Endothelial cell of umbilical vein (primary cell): ENCODE results near the gene LILRA2. TPM values are rescaled to one million over a fixed set of nuclear protein-coding genes. Genes with fewer than 3 reads are reported as not detected.
"Not testable (repeated sequence)": the region's sequence is repeated elsewhere in the genome, so short reads cannot be mapped to it uniquely, and the experiment has no call there.

Experiments used
- BruUV-seq: library from RNA; stranded (reverse); fragments of 400-500 nt; replicated peaks from 2 replicates; lab custom pipeline; 2021; lab: Mats Ljungman, UMichigan
- CTCF ChIA-PET: fragments of 300-600, 350-600 bp; sonication (Branson Sonifier 250); formaldehyde crosslinking; loops from one replicate; lab custom pipeline; 2021; ENCODE audit warnings: antibody characterized with exemption, inconsistent platforms; lab: Charles Lee
- POLR2A ChIA-PET: fragments of 300-600, 350-600 bp; sonication (Branson Sonifier 250); formaldehyde crosslinking; loops from one replicate; lab custom pipeline; 2021; ENCODE audit warnings: antibody characterized with exemption, inconsistent platforms; lab: Charles Lee
- DNase-seq: peaks from one replicate; pipeline ENCODE4 v3.0.0-alpha.2; 2011; ENCODE audit warnings: low read depth, low spot score
- FAIRE-seq: peaks from 2 replicates; lab custom pipeline; 2011; peaks lifted over from hg19 to GRCh38; lab: Jason Lieb, UNC
- H2AFZ ChIP-seq: 2 replicates; pipeline ENCODE4 v1.6.0; 2012; ENCODE audit warnings: low read depth, low read length, control low read depth, inconsistent platforms
- H3K27ac ChIP-seq: 2 replicates; pipeline ENCODE4 v1.5.1; 2011; ENCODE audit warnings: low read depth, mild to moderate bottlenecking, control low read depth, low read length, moderate library complexity; ENCODE audit not compliant: insufficient read depth
- H3K27me3 ChIP-seq, 2 experiments: 2 replicates each; pipeline versions ENCODE4 v1.6.0 to v1.6.1; 2011; ENCODE audit warnings: low read length in 2 of 2, mixed read lengths in 1 of 2; ENCODE audit not compliant: control insufficient read depth in 2 of 2, insufficient read depth in 2 of 2
- H3K36me3 ChIP-seq, 2 experiments: 2 replicates in 1 of 2; 3 replicates in 1 of 2; pipeline ENCODE4 v1.5.1; 2011; ENCODE audit warnings: low read length in 2 of 2, mild to moderate bottlenecking in 1 of 2, moderate library complexity in 1 of 2; ENCODE audit not compliant: control insufficient read depth in 2 of 2, insufficient read depth in 2 of 2; ENCODE audit errors: extremely low read depth in 1 of 2
- H3K4me1 ChIP-seq: 3 replicates; pipeline ENCODE4 v1.5.1; 2011; ENCODE audit warnings: mild to moderate bottlenecking, low read length; ENCODE audit not compliant: control insufficient read depth, insufficient read depth; ENCODE audit errors: extremely low read depth
- H3K4me2 ChIP-seq: 2 replicates; pipeline ENCODE4 v1.6.1; 2011; ENCODE audit warnings: low read length, control low read depth, mixed read lengths; ENCODE audit not compliant: insufficient read depth
- H3K4me3 ChIP-seq, 3 experiments: fragments of 200-600 bp in 1 of 3; sonication (generic), shearing (Covaris generic) in 1 of 3; replicated peaks in 1 of 3; 2 replicates each; pipeline ENCODE4 v1.5.1; 2011 to 2016; ENCODE audit warnings: control low read depth in 3 of 3, low read length in 3 of 3, mild to moderate bottlenecking in 2 of 3, inconsistent platforms in 1 of 3, low read depth in 1 of 3, moderate library complexity in 1 of 3; ENCODE audit not compliant: insufficient read depth in 1 of 3
- H3K79me2 ChIP-seq: 2 replicates; pipeline ENCODE4 v1.6.0; 2012; ENCODE audit warnings: low read length, inconsistent platforms; ENCODE audit not compliant: control insufficient read depth, insufficient read depth
- H3K9ac ChIP-seq: replicated peaks from 2 replicates; pipeline ENCODE3; 2011; ENCODE audit warnings: low read length, control low read depth; ENCODE audit not compliant: insufficient read depth; ENCODE audit errors: extremely low read depth
- H3K9me1 ChIP-seq: replicated peaks from 3 replicates; pipeline ENCODE4 v1.6.0; 2011; ENCODE audit warnings: mild to moderate bottlenecking, low read length; ENCODE audit not compliant: control insufficient read depth, insufficient read depth; ENCODE audit errors: extremely low read depth
- H3K9me3 ChIP-seq: replicated peaks from 2 replicates; pipeline ENCODE4 v1.5.1; 2012; ENCODE audit warnings: low read length, inconsistent platforms; ENCODE audit not compliant: control insufficient read depth, insufficient read depth
- H4K20me1 ChIP-seq: replicated peaks from 2 replicates; pipeline ENCODE3; 2011; ENCODE audit warnings: mild to moderate bottlenecking, low read length; ENCODE audit not compliant: control insufficient read depth, insufficient read depth; ENCODE audit errors: extremely low read depth
- MYC ChIP-seq: IDR thresholded peaks from one replicate; pipeline ENCODE4 v1.6.1; 2011; ENCODE audit warnings: mild to moderate bottlenecking, low read depth, low read length
- dilution Hi-C: fragments of 300-500 bp; cut with MboI; formaldehyde crosslinking; loops from one replicate; pipeline ENCODE4 v1.15.0; 2019; ENCODE audit warnings: low sequenced_read_pairs; ENCODE audit not compliant: extremely low pct_ligation_motif_present
- intact Hi-C: fragments of 100-400 bp; cut with micrococcal nuclease; formaldehyde crosslinking; loops from one replicate; pipeline ENCODE4 v1.10.0; 2022
- polyA plus RNA-seq, 4 experiments: library from polyadenylated mRNA; depleted of rRNA in 3 of 4; stranded (reverse) in 3 of 4; unstranded in 1 of 4; fragments of >200 nt; gene quantifications; 2 replicates each; pipeline versions ENCODE4 v1.2.1 to v1.2.3, GENCODE V29; 2011 to 2012; ENCODE audit warnings: missing spikeins in 1 of 4
- total RNA-seq: library from RNA; stranded (reverse); gene quantifications from 2 replicates; pipeline ENCODE4 v1.2.3, GENCODE V29; 2021

LILRA2 gene
- total and polyA plus RNA-seq, 2 donors (not counting 3 experiments of a cell fraction or from before 2014, with no cell fraction given) = not detected

- H3K9ac ChIP-seq, H3K4me1 ChIP-seq, H3K36me3 ChIP-seq, H3K27ac ChIP-seq, BruUV-seq, H3K79me2 ChIP-seq, CTCF ChIA-PET, DNase-seq, H3K9me3 ChIP-seq, dilution Hi-C loops, H3K9me1 ChIP-seq, H3K4me3 ChIP-seq, H2AFZ ChIP-seq, H4K20me1 ChIP-seq, FAIRE-seq, POLR2A ChIA-PET, H3K4me2 ChIP-seq, H3K27me3 ChIP-seq: not testable (repeated sequence)
- intact Hi-C loops = loop anchor here (5.0 kb wide), 1 partner anchor 335 kb away; no protein-coding TSS in a partner anchor
Observed at GRCh38 chr19:54632517-54632916, 58.9 kb downstream of the LILRA2 start.

DNA sequence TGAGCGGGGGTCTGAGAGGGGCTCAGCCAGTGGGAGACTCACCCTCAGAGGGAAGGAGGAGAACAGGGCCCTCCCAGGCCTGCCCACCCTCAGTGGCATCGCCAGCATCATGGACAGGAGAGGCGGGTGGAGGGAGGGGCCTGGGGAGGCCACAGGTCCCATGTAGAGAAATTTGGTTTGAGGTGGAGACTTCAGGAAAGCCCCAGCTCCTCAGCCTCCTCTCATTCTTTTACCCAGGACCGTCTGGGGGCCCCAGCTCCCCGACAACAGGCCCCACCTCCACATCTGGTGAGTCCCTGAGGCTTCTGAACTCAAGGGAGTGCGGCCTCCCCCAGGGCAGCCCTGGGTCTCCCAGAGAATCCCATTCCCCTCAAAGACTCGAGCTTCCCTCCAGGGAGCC is 59.8 kb downstream of the LILRA2 start:
- intact Hi-C loops = loop anchor here (5.0 kb wide), 1 partner anchor 336 kb away; no protein-coding TSS in a partner anchor

DNA sequence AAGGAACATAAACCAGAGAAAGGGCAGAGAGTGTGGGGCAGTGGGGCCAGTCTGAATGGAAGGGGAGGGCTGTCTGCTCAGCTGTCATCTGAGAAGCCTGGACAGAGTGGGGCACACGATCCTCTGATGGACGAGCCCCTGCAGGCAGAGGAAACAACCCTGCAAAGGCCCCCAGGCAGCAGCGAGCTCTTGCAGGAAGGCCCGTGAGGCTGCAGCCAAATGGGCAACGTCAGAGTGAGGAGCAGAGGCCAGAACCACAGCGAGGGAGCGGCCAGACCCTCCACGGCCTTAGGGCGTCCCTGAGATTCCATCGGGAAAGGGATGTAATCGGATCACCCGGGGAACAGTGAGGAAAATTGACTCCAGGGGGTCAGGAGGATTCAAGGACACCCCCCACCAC is 62.5 kb downstream of the LILRA2 start:
- H3K27ac ChIP-seq, intact Hi-C loops, H3K27me3 ChIP-seq, dilution Hi-C loops, H3K4me3 ChIP-seq, H3K9ac ChIP-seq, H2AFZ ChIP-seq, CTCF ChIA-PET, H3K9me1 ChIP-seq, H3K79me2 ChIP-seq, POLR2A ChIA-PET, H4K20me1 ChIP-seq, H3K4me1 ChIP-seq, H3K4me2 ChIP-seq, DNase-seq, FAIRE-seq, H3K36me3 ChIP-seq, BruUV-seq, H3K9me3 ChIP-seq: not testable (repeated sequence)

More for the DNA sequence above, 59.8 kb downstream of the LILRA2 start:
- H3K4me2 ChIP-seq = no peak overlapping the region
- no peak for TF ChIP-seq MYC
- H4K20me1 ChIP-seq = no peaks in the 10 kb centered on the region
- H3K9me1 ChIP-seq = no peaks in the 10 kb centered on the region
- DNase-seq (no peak), FAIRE-seq (no peak)
- no peak overlapping the region for H3K4me3 ChIP-seq
- H3K4me1 ChIP-seq = no peaks in the 10 kb centered on the region
- POLR2A ChIA-PET = no interaction called here
- H3K27ac ChIP-seq = no peak overlapping the region
- H2AFZ ChIP-seq = no peak overlapping the region
- no peaks in the 10 kb centered on the region for H3K9me3 ChIP-seq
- no peaks in the 10 kb centered on the region for H3K79me2 ChIP-seq
- no TSS peak for BruUV-seq
- no peaks in the 10 kb centered on the region for H3K27me3 ChIP-seq
- CTCF ChIA-PET = no interaction called here
- dilution Hi-C loops = no loop called here
- no peak overlapping the region for H3K9ac ChIP-seq
- H3K36me3 ChIP-seq = no peaks in the 10 kb centered on the region
